ENCODE measurements around the gene INTS3. TPM values are rescaled to one million over a fixed set of nuclear protein-coding genes. Genes with fewer than 3 reads are reported as not detected.

The INTS3 gene
- total RNA-seq, 1 experiment from 2014 or later = 39.0 TPM

- Mint-ChIP-seq H3K27ac (ENCODE audit: unreplicated experiment) (no peak overlapping the region), H3K9me3 (ENCODE audit: unreplicated experiment) (no peaks in the 10 kb centered on the region), H3K27me3 (ENCODE audit: insufficient read depth, unreplicated experiment) (no peaks in the 10 kb centered on the region), H3K4me3 (ENCODE audit: unreplicated experiment) (no peak overlapping the region), H3K4me1 (ENCODE audit: low read depth, unreplicated experiment) (peaks cover 32% of the 10 kb centered on the region), H3K36me3 (ENCODE audit: insufficient read depth, unreplicated experiment) (peaks cover 51% of the 10 kb centered on the region)
- H3K9me3 ChIP-seq = no peaks in the 10 kb centered on the region
- peaks cover 24% of the 10 kb centered on the region for H3K4me1 ChIP-seq
- H3K36me3 ChIP-seq (ENCODE audit: control insufficient read depth, insufficient read depth, low read length) = peaks cover 4% of the 10 kb centered on the region
- POLR2A ChIA-PET = interaction anchor here (0.6 kb wide), 1 partner anchor 559 kb away, joined by 3 read pairs; no protein-coding TSS in a partner anchor
- no peak for TF ChIP-seq CTCF (IDR thresholded peaks at IDR 0.05; ENCODE audit: insufficient read depth in 1 of 2, low read depth in 1 of 2, low read length in 1 of 2, severe bottlenecking in 1 of 2, unreplicated experiment in 1 of 2)
- DNase-seq = no peak
- CTCF ChIA-PET = no interaction called here
- H3K4me3 ChIP-seq (ENCODE audit: low read depth, low read length) = no peak overlapping the region
- no peaks in the 10 kb centered on the region for H3K27me3 ChIP-seq (replicated peaks; ENCODE audit: control insufficient read depth, insufficient read depth, low read length)
- BruUV-seq (replicated peaks) = no TSS peak
- intact Hi-C loops (cut with micrococcal nuclease; ENCODE audit: unreplicated experiment) = loop anchor here (10.0 kb wide), 1 partner anchor 256 kb away; no protein-coding TSS in a partner anchor
These were observed 42.9 kb downstream of the INTS3 start for GRCh38 chr1:153770797-153771196.

- H3K4me1 ChIP-seq = peaks cover 26% of the 10 kb centered on the region
- H3K27ac Mint-ChIP-seq (ENCODE audit: unreplicated experiment) = no peak overlapping the region
- no peaks in the 10 kb centered on the region for H3K27me3 ChIP-seq (replicated peaks; ENCODE audit: control insufficient read depth, insufficient read depth, low read length)
- H3K4me1 Mint-ChIP-seq (ENCODE audit: low read depth, unreplicated experiment) = peaks cover 32% of the 10 kb centered on the region
- no peak for DNase-seq
- H3K36me3 Mint-ChIP-seq (ENCODE audit: insufficient read depth, unreplicated experiment) = peaks cover 51% of the 10 kb centered on the region
- H3K9me3 Mint-ChIP-seq (ENCODE audit: unreplicated experiment) = no peaks in the 10 kb centered on the region
- no TSS peak for BruUV-seq (replicated peaks)
- no peak overlapping the region for H3K4me3 Mint-ChIP-seq (ENCODE audit: unreplicated experiment)
- H3K9me3 ChIP-seq = no peaks in the 10 kb centered on the region
- H3K27me3 Mint-ChIP-seq (ENCODE audit: insufficient read depth, unreplicated experiment) = no peaks in the 10 kb centered on the region
- no peak for TF ChIP-seq CTCF (IDR thresholded peaks at IDR 0.05; ENCODE audit: insufficient read depth in 1 of 2, low read depth in 1 of 2, low read length in 1 of 2, severe bottlenecking in 1 of 2, unreplicated experiment in 1 of 2)
- intact Hi-C loops (cut with micrococcal nuclease; ENCODE audit: unreplicated experiment) = loop anchor here (10.0 kb wide), 1 partner anchor 256 kb away; no protein-coding TSS in a partner anchor
- ChIA-PET CTCF (no interaction called here), POLR2A (interaction anchor here (0.6 kb wide), 1 partner anchor 558 kb away, joined by 3 read pairs; no protein-coding TSS in a partner anchor)
- no peak overlapping the region for H3K4me3 ChIP-seq (ENCODE audit: low read depth, low read length)
- H3K36me3 ChIP-seq (ENCODE audit: control insufficient read depth, insufficient read depth, low read length) = peaks cover 4% of the 10 kb centered on the region
These were observed 43.4 kb downstream of the INTS3 start for GRCh38 chr1:153771261-153771660.

GRCh38 chr1:153771841-153772593 lies 44.2 kb downstream of the INTS3 start:
- Mint-ChIP-seq H3K27ac (ENCODE audit: unreplicated experiment) (no peak overlapping the region), H3K9me3 (ENCODE audit: unreplicated experiment) (no peaks in the 10 kb centered on the region), H3K27me3 (ENCODE audit: insufficient read depth, unreplicated experiment) (no peaks in the 10 kb centered on the region), H3K36me3 (ENCODE audit: insufficient read depth, unreplicated experiment) (peaks cover 45% of the 10 kb centered on the region), H3K4me3 (ENCODE audit: unreplicated experiment) (no peak overlapping the region), H3K4me1 (ENCODE audit: low read depth, unreplicated experiment) (peaks cover 30% of the 10 kb centered on the region)
- TF ChIP-seq CTCF (IDR thresholded peaks at IDR 0.05; ENCODE audit: insufficient read depth in 1 of 2, low read depth in 1 of 2, low read length in 1 of 2, severe bottlenecking in 1 of 2, unreplicated experiment in 1 of 2) = peak; percentile 62 to 68
- POLR2A ChIA-PET = no interaction called here
- no peak overlapping the region for H3K4me3 ChIP-seq (ENCODE audit: low read depth, low read length)
- H3K27me3 ChIP-seq (replicated peaks; ENCODE audit: control insufficient read depth, insufficient read depth, low read length) = no peaks in the 10 kb centered on the region
- H3K9me3 ChIP-seq = no peaks in the 10 kb centered on the region
- H3K4me1 ChIP-seq = peaks cover 30% of the 10 kb centered on the region
- CTCF ChIA-PET = interaction anchor here (0.6 kb wide), 1 partner anchor 44 kb away, joined by 3 read pairs; the partner anchor contains the start of gene INTS3
- no TSS peak for BruUV-seq (replicated peaks)
- peaks cover 4% of the 10 kb centered on the region for H3K36me3 ChIP-seq (ENCODE audit: control insufficient read depth, insufficient read depth, low read length)
- DNase-seq = peak in 1 of 2 experiments; percentile 67
- intact Hi-C loops (cut with micrococcal nuclease; ENCODE audit: unreplicated experiment) = loop anchor here (10.0 kb wide), 1 partner anchor 257 kb away; no protein-coding TSS in a partner anchor
